ENCODE measurements around the gene RAB3C. TPM values are rescaled to one million over a fixed set of nuclear protein-coding genes. Genes with fewer than 3 reads are reported as not detected.

RAB3C gene
- total RNA-seq, result not detected in 2 replicates

GRCh38 chr5:58582803-58583491, at the start of gene RAB3C:
Gene RAB3C (plus strand): TSS chr5:58583075. CDS start chr5:58583209, 134 bp downstream.

Other genes starting within 250 kb of the RAB3C start
- gene PLK2, start 123.0 kb upstream of the RAB3C start, total RNA-seq, result 207 and 226 TPM in 2 replicates
- gene GAPT, start 91.6 kb upstream of the RAB3C start, total RNA-seq, result not detected in 2 replicates

All from airway epithelial cell (primary cell).